Measurements from ENCODE around the gene HAPSTR1.
"Not testable (repeated sequence)": the region's sequence is repeated elsewhere in the genome, so short reads cannot be mapped to it uniquely, and the experiment has no call there.

The HAPSTR1 gene

GRCh38 chr16:9090960-9091866 lies at the start of gene HAPSTR1:
HAPSTR1 (plus strand) TSS chr16:9091644; CDS start chr16:9092045, 401 bp downstream.
- peak; percentile 98 for DNase-seq

- DNase-seq = no peak
Observed at GRCh38 chr16:9042533-9042932, 48.9 kb upstream of the HAPSTR1 start.

GRCh38 chr16:9042964-9043680 lies 48.3 kb upstream of the HAPSTR1 start:
- no peak for DNase-seq

DNA sequence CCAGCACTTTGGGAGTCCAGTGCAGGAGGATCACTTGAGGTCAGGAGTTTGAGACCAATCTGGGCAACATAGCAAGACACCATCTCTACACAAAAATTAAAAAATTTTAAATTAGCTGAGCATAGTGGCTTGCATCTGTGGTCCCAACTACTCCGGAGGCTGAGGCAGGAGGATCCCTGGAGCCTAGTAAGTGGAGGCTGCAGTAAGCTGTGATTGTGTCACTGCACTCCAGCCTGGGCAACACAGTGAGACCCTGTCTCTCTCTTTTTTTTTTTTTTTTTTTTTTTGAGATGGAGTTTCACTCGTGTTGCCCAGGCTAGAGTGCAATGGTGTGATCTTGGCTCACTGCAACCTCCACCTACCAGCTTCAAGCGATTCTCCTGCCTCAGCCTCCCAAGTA lies 45.9 kb upstream of the HAPSTR1 start:
- DNase-seq = not testable (repeated sequence)

DNA sequence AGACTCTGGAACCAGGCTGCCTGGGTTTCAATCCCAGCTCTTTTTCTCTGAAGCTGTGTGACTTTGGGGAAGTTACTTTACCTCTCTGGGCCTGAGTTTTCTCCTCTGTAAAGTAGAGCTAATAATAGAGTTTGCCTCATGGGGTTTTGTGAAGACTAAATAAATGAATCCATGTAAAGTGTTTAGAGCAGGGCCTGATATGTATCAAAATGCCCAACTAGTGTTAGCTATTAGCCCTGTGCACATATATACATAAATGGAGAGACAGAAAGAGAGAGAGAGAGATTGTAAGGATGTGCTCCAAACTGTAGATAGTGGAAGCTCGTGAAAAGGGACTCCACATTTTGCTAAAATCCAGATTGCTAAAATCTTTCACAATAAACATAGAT lies 44.8 kb upstream of the HAPSTR1 start:
- no peak for DNase-seq

GRCh38 chr16:9047689-9048301 lies 43.6 kb upstream of the HAPSTR1 start:
- DNase-seq = no peak

- no peak for DNase-seq
Observed at GRCh38 chr16:9048302-9048700, 43.1 kb upstream of the HAPSTR1 start.

GRCh38 chr16:9049241-9049640 lies 42.2 kb upstream of the HAPSTR1 start:
- no peak for DNase-seq

- no peak for DNase-seq
Observed at GRCh38 chr16:9050102-9050830, 41.2 kb upstream of the HAPSTR1 start.

DNA sequence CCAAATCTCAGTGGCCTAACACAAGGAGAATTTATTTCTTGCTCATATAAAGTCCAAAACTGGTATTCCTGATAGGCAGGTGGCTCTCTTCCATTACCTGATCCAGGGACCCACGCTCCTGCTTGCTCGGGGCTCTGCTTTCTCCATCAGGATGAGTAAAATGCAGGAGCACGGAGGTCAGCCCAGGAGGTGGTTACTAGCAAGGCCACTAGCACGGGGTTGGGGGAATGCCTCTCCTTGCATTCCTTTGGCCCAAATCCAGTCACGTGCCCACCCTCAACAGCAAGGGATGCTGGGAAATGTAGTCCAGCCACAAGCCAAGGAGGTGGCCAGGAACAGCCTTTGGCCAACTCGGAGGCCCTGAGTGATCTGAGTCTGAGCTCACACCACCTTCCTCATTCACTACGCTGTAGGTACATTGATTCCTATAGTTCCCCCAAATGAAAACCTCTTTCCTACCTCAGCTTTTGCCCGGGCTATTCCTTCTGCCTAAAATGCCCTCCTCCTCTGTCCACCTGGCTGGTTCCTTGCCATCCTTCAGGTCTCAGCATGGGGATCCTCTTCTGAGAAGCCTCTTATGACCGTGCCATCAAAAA lies 38.3 kb upstream of the HAPSTR1 start:
- no peak for DNase-seq

- DNase-seq = no peak
Observed at GRCh38 chr16:9054460-9054859, 37.0 kb upstream of the HAPSTR1 start.

DNA sequence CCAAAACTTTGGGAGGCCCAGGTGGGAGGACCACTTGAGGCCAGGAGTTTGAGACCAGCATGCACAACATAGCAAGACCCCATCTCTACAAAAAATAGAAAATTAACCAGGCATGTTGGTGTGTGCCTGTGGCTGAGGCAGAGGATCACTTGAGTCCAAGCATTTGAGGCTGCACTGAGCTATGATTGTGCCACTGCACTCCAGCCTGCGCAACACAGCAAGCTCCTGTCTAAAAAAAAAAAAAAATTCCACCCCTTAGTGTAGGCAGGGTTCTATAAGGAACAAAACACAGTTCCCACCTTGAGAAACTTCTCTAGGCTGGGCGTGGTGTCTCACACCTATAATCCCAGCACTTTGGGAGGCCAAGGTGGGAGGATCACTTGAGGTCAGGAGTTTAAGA lies 36.3 kb upstream of the HAPSTR1 start:
- DNase-seq = no peak

DNA sequence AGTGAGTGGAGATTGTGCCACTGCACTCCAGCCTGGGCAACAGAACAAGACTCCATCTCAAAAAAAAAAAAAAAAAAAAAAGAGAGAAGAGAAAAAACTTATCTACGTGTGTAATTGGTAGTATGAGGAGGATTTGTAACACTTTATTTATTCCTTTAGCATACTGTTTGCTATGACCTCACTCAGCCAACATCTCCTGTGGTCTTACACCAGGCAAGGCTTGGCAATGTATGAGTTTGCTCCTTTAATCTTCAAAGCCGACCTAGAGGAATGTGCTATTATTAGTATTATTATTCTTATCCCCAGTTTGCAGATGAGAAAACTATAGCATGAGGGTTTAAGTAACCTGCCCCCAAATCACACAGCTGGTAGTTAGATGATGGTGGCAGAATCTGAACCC lies 35.8 kb upstream of the HAPSTR1 start:
- no peak for DNase-seq

GRCh38 chr16:9056061-9056460 lies 35.4 kb upstream of the HAPSTR1 start:
- DNase-seq = no peak

GRCh38 chr16:9058211-9058610 lies 33.2 kb upstream of the HAPSTR1 start:
- no peak for DNase-seq

DNA sequence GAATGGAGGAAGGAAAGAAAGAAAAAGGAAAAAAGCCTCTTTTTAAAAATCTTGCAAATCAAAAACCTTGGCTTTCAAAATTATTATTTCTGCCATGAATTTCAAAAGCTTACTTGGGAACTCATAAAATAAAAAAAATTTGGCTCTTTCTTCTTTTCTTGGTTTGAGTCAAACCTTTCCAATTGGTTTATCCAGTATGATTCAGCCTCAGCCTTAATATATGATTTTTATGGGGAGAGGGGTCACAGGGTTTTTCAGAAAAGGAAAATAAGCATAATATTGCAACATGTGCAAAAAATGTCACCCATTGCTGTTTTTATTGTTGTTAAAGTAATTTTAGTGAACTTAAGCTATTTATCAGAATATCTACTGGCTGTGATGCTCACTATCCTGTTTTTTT lies 31.2 kb upstream of the HAPSTR1 start:
- no peak for DNase-seq

- DNase-seq = no peak
Observed at GRCh38 chr16:9061358-9061813, 30.1 kb upstream of the HAPSTR1 start.

DNA sequence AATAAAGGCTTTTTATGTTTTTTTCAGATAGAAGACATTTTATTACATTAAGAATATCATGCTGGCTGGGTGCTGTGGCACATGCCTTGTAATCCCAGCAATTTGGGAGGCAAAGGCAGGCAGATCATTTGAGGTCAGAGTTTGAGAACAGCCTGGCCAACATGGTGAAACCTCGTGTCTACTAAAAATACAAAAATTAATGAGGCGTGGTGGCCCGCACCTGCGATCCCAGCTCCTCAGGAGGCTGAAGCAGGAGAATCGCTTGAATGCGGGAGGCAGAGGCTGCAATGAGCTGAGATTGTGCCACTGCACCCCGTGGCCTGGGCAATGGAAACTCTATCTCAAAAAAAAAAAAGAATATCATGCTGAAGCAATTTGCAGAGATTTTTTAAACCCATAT lies 29.1 kb upstream of the HAPSTR1 start:
- DNase-seq = no peak

DNA sequence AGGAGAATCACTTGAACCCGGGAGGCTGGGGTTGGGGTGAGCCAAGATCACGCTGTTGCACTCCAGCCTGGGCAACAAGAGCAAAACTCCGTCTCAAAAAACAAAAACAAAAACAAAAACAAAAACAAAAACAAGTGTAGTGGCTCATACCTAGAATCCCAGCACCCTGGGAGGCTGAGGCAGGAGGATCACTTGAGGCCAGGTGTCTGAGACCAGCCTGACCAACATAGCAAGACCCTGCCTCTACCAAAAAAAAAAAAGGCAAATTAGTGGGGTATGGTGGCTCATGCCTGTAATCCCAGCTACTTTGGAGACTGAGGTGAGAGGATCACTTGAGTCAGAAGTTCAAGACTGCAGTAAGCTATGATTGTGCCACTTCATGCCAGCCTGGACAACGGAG lies 26.4 kb upstream of the HAPSTR1 start:
- no peak for DNase-seq

DNA sequence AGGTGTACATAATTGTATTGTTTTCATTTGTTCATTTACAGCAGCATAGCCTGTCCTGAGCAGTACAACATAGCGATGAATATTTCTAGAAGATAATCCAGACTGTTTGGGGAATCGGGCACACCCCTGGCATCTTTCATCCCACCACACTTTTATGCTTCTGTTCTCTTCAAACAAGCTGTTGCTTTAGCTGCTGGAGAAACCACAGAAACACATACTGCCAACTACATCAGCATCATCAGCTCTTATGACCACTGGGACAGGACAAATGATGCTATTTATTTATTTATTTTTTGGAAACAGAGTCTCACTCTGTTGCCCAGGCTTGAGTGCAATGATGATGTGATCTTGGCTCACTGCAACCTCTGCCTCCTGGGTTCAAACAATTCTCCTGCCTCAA lies 22.6 kb upstream of the HAPSTR1 start:
- DNase-seq = no peak

GRCh38 chr16:9070254-9070653 lies 21.2 kb upstream of the HAPSTR1 start:
- DNase-seq = no peak

DNA sequence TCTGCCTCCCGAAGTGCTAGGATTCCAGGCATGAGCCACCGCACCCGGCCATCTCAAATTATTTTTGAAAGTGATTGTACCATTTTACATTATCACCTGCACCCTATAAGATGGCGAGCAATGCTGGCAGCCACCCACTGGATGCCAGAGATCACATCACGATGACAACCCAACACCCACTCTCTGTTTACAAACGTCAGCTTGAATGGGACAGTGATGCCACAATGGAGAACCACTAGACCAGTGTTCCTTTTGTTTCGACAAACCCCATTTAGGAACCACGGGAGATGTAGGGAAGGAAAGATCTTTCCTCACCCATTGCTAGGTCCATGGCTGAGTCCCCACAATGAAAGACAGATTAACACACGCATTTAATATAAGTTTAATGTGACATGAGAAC lies 20.1 kb upstream of the HAPSTR1 start:
- no peak for DNase-seq

Data from NCI-H1694 treated with DMSO at 0.1 percent for 48 hours (cell line).